ENCODE measurements around the gene MAP7D1. TPM values are rescaled to one million over a fixed set of nuclear protein-coding genes. Genes with fewer than 3 reads are reported as not detected.

Gene MAP7D1
- total RNA-seq, 1 experiment from 2014 or later = 49.9 TPM

DNA sequence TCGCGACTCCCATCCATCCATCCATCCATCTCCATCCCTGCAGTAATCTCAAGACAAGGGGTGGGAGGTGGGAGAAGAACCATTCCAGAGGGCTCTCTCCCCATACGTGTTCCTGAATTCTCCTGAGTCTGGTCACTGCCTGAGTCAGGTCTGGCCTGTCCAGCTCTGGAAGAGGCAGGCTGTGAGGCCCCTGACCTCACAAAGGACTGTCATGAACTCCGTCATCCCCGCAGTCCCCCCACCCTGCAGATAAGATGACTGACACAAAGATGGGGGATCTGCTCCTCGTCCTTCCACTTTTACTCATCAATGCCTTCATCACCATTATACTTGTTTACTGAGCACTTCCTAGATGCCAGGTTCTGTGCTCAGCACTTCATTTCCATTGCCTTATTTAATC lies 1.6 kb upstream of the MAP7D1 start:
- Histone ChIP-seq H3K4ac (ENCODE audit: low read depth, low read length) (no peak overlapping the region), H2BK15ac (ENCODE audit: low read depth, low read length) (no peak overlapping the region), H3K79me2 (ENCODE audit: insufficient read depth, low read length) (peaks cover 6% of the 10 kb centered on the region; the same call in 1 of the 2 replicates), H3K23me2 (ENCODE audit: insufficient read length, low read depth, low read length, poor library complexity, severe bottlenecking) (peaks cover 19% of the 10 kb centered on the region), H4K91ac (ENCODE audit: insufficient read length, low read depth, low read length) (no peak overlapping the region), H3K4me1 (ENCODE audit: insufficient read depth, low read length) (peaks cover 3% of the 10 kb centered on the region; the same call in 1 of the 2 replicates), H2BK20ac (ENCODE audit: low read depth, low read length, poor library complexity, severe bottlenecking) (no peak overlapping the region), H4K8ac (replicated peaks; ENCODE audit: insufficient read length, low read depth, low read length) (no peak overlapping the region), H4K20me1 (ENCODE audit: control insufficient read depth, insufficient read depth, insufficient read length) (no peaks in the 10 kb centered on the region), H3K9me3 (ENCODE audit: control insufficient read depth, low read depth, low read length) (no peaks in the 10 kb centered on the region), H2AFZ (ENCODE audit: low read length) (no peak overlapping the region), H2AK5ac (ENCODE audit: insufficient read length, low read length) (no peak overlapping the region), H2BK12ac (ENCODE audit: insufficient read length, low read depth, low read length) (no peak overlapping the region), H3K4me2 (ENCODE audit: insufficient read depth, insufficient read length, low read length) (no peak overlapping the region), H2BK5ac (ENCODE audit: insufficient read length, low read length) (no peak overlapping the region), H3K18ac (ENCODE audit: insufficient read length, low read depth, low read length) (no peak overlapping the region), H3K27me3 (ENCODE audit: insufficient read depth, low read length) (peaks cover 24% of the 10 kb centered on the region; the same call in 1 of the 2 replicates), H3K56ac (ENCODE audit: insufficient read length, low read depth, low read length) (no peak overlapping the region), H4K5ac (ENCODE audit: insufficient read length, low read depth, low read length) (no peak overlapping the region), H3K14ac (ENCODE audit: insufficient read depth, low read length) (no peak overlapping the region), H3K79me1 (ENCODE audit: insufficient read depth, low read depth, low read length, poor library complexity, severe bottlenecking) (peaks cover 4% of the 10 kb centered on the region), H3T11ph (ENCODE audit: low read length) (no peak overlapping the region), H2BK120ac (ENCODE audit: low read depth, low read length, poor library complexity, severe bottlenecking) (no peak overlapping the region), H3K23ac (ENCODE audit: insufficient read length, low read depth, low read length) (no peak overlapping the region), H3K27ac (ENCODE audit: insufficient read length, low read depth, low read length) (no peak overlapping the region), H3K9ac (ENCODE audit: extremely low read depth, insufficient read length, low read length) (no peak overlapping the region)
- Mint-ChIP-seq H3K9me3 (no peaks in the 10 kb centered on the region), H3K4me1 (peaks cover 43 to 47% of the 10 kb centered on the region in 2 experiments), H3K36me3 (ENCODE audit: insufficient read depth in 1 of 3, low read depth in 3 of 3) (peaks cover 0 to 3% (median 0%) of the 10 kb centered on the region in 3 experiments; a peak in 1 of 7 replicates), H3K27me3 (ENCODE audit: low read depth) (peaks cover 38% of the 10 kb centered on the region), H3K27ac (peak overlapping the region in 1 of 3 experiments; percentile 19; a peak in 1 of 7 replicates), H3K4me3 (peak overlapping the region in 1 of 2 experiments; percentile 82; a peak in 2 of 5 replicates)
- no CpG with 5 or more reads among the region's 6 CpGs for WGBS (ENCODE audit: extremely low coverage, insufficient read length, low lambda C conversion rate)
- no peak for DNase-seq
- TF ChIP-seq, protein P1, sequence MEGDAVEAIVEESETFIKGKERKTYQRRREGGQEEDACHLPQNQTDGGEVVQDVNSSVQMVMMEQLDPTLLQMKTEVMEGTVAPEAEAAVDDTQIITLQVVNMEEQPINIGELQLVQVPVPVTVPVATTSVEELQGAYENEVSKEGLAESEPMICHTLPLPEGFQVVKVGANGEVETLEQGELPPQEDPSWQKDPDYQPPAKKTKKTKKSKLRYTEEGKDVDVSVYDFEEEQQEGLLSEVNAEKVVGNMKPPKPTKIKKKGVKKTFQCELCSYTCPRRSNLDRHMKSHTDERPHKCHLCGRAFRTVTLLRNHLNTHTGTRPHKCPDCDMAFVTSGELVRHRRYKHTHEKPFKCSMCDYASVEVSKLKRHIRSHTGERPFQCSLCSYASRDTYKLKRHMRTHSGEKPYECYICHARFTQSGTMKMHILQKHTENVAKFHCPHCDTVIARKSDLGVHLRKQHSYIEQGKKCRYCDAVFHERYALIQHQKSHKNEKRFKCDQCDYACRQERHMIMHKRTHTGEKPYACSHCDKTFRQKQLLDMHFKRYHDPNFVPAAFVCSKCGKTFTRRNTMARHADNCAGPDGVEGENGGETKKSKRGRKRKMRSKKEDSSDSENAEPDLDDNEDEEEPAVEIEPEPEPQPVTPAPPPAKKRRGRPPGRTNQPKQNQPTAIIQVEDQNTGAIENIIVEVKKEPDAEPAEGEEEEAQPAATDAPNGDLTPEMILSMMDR (conservative IDR thresholded peaks at IDR 0.05) = no peak
